Neural cell (in vitro differentiated cells): ENCODE data around the gene CDK7. TPM values are rescaled to one million over a fixed set of nuclear protein-coding genes. Genes with fewer than 3 reads are reported as not detected.

ENCODE experiments used
- H2AFZ ChIP-seq: fragments of 200-600, 300-800 bp; sonication (generic), shearing (Covaris generic); 2 replicates; pipeline ENCODE4 v1.6.0; 2014; ENCODE audit warnings: low read depth, mild to moderate bottlenecking, antibody characterized with exemption, low read length, moderate library complexity
- H3F3A ChIP-seq: fragments of 200-600 bp; shearing (Covaris generic); 2 replicates; pipeline ENCODE4 v1.6.1; 2016; ENCODE audit warnings: mild to moderate bottlenecking, moderate library complexity, mixed read lengths, antibody characterized with exemption, low read length; ENCODE audit not compliant: insufficient read depth, poor library complexity, severe bottlenecking
- H3K27ac ChIP-seq: fragments of 200-600, 300-800 bp; sonication (generic), shearing (Covaris generic); 2 replicates; pipeline ENCODE4 v1.5.1; 2014; ENCODE audit warnings: mild to moderate bottlenecking, low read length, moderate library complexity
- H3K27me3 ChIP-seq: fragments of 300-800, 200-600 bp; sonication (generic), shearing (Covaris generic); 2 replicates; pipeline ENCODE4 v1.6.0; 2014; ENCODE audit warnings: mild to moderate bottlenecking, low read depth, low read length, moderate library complexity; ENCODE audit not compliant: insufficient read depth
- H3K36me3 ChIP-seq: fragments of 300-800, 200-600 bp; sonication (generic), shearing (Covaris generic); 2 replicates; pipeline ENCODE4 v1.5.1; 2014; ENCODE audit warnings: mild to moderate bottlenecking, antibody characterized with exemption, low read length, moderate library complexity; ENCODE audit not compliant: insufficient read depth
- H3K4me2 ChIP-seq: fragments of 300-800, 200-600 bp; sonication (generic), shearing (Covaris generic); 2 replicates; pipeline ENCODE4 v1.6.0; 2014; ENCODE audit warnings: mild to moderate bottlenecking, low read length
- H3K4me3 ChIP-seq: fragments of 300-800, 200-600 bp; sonication (generic), shearing (Covaris generic); 2 replicates; pipeline ENCODE4 v1.5.1; 2014; ENCODE audit warnings: mild to moderate bottlenecking, low read length, moderate library complexity
- H3K79me2 ChIP-seq: fragments of 200-600 bp; shearing (Covaris generic); replicated peaks from 2 replicates; pipeline ENCODE4 v1.6.0; 2014; ENCODE audit warnings: mild to moderate bottlenecking, low read length, moderate library complexity; ENCODE audit not compliant: insufficient read depth
- H3K9ac ChIP-seq: fragments of 300-800, 200-600 bp; sonication (generic), shearing (Covaris generic); 2 replicates; pipeline ENCODE4 v1.6.1; 2016; ENCODE audit warnings: mild to moderate bottlenecking, low read length, mixed read lengths
- H3K9me2 ChIP-seq: fragments of 200-600 bp; shearing (Covaris generic); 2 replicates; pipeline ENCODE4 v1.6.1; 2016; ENCODE audit warnings: mild to moderate bottlenecking, low read length, mixed read lengths; ENCODE audit not compliant: insufficient read depth
- H3K9me3 ChIP-seq: fragments of 200-600, 300-800 bp; sonication (generic), shearing (Covaris generic); 2 replicates; pipeline ENCODE4 v1.6.1; 2016; ENCODE audit warnings: mild to moderate bottlenecking, mixed run types, low read length, moderate library complexity, mixed read lengths
- H4K20me1 ChIP-seq: fragments of 200-600 bp; shearing (Covaris generic); 2 replicates; pipeline ENCODE4 v1.6.1; 2016; ENCODE audit warnings: mild to moderate bottlenecking, mixed run types; ENCODE audit not compliant: insufficient read depth
- EP300 ChIP-seq: fragments of 450-650 bp; conservative IDR thresholded peaks from 2 replicates; pipeline ENCODE4 v1.6.1; 2014; ENCODE audit warnings: antibody characterized with exemption, mild to moderate bottlenecking, moderate library complexity; ENCODE audit not compliant: poor library complexity, severe bottlenecking
- EZH2 ChIP-seq: fragments of 200-600, 300-800 bp; shearing (Covaris generic), sonication (generic); IDR thresholded peaks from 2 replicates; pipeline ENCODE4 v1.6.1; 2014; ENCODE audit warnings: antibody characterized with exemption, low read length, borderline replicate concordance, mild to moderate bottlenecking; ENCODE audit not compliant: insufficient read depth, poor library complexity, severe bottlenecking
- MXI1 ChIP-seq: fragments of 450-650 bp; conservative IDR thresholded peaks from 2 replicates; pipeline ENCODE4 v1.6.1; 2014; ENCODE audit warnings: antibody characterized with exemption, mild to moderate bottlenecking; ENCODE audit not compliant: poor library complexity, severe bottlenecking
- POLR2AphosphoS5 ChIP-seq: IDR thresholded peaks from 2 replicates; pipeline ENCODE4 v1.6.1; 2012
- RAD21 ChIP-seq: fragments of 450-650 bp; conservative IDR thresholded peaks from 2 replicates; pipeline ENCODE4 v1.6.1; 2014; ENCODE audit warnings: antibody characterized with exemption, mild to moderate bottlenecking, moderate library complexity
- REST ChIP-seq: IDR thresholded peaks from 2 replicates; pipeline ENCODE4 v1.6.1; 2012; ENCODE audit warnings: borderline replicate concordance
- SMC3 ChIP-seq: fragments of 450-650 bp; conservative IDR thresholded peaks from 2 replicates; pipeline ENCODE4 v1.6.1; 2014; ENCODE audit warnings: antibody characterized with exemption, mild to moderate bottlenecking, moderate library complexity; ENCODE audit not compliant: poor library complexity
- TAF1 ChIP-seq: IDR thresholded peaks from 2 replicates; pipeline ENCODE4 v1.6.1; 2012; ENCODE audit warnings: low read depth
- polyA plus RNA-seq: library from polyadenylated mRNA; depleted of rRNA; stranded (reverse); fragments of >200 nt; gene quantifications from 2 replicates; pipeline ENCODE4 v1.2.3, GENCODE V29; 2014
- TF ChIP-seq, protein P1 (sequence below): fragments of 450-650 bp; IDR thresholded peaks from 2 replicates; pipeline ENCODE4 v1.5.1; 2014; ENCODE audit warnings: antibody characterized with exemption, mild to moderate bottlenecking, moderate library complexity; ENCODE audit not compliant: poor library complexity, severe bottlenecking

The CDK7 gene
- polyA plus RNA-seq, 1 donor from 2014 or later = 44.2 TPM

- H3K27ac ChIP-seq = no peak overlapping the region
- H3K9me2 ChIP-seq = no peaks in the 10 kb centered on the region
- no peaks in the 10 kb centered on the region for H3K9me3 ChIP-seq
- no peak overlapping the region for H3K4me2 ChIP-seq
- no peaks in the 10 kb centered on the region for H4K20me1 ChIP-seq
- H3F3A ChIP-seq = no peaks in the 10 kb centered on the region
- H3K9ac ChIP-seq = no peak overlapping the region
- no peak overlapping the region for H3K4me3 ChIP-seq
- H3K27me3 ChIP-seq = no peaks in the 10 kb centered on the region
- no peak overlapping the region for H2AFZ ChIP-seq
- H3K79me2 ChIP-seq = peaks cover 42% of the 10 kb centered on the region
- no peaks in the 10 kb centered on the region for H3K36me3 ChIP-seq
- TF ChIP-seq TAF1 (no peak), MXI1 (no peak)
- TF ChIP-seq, protein P1, sequence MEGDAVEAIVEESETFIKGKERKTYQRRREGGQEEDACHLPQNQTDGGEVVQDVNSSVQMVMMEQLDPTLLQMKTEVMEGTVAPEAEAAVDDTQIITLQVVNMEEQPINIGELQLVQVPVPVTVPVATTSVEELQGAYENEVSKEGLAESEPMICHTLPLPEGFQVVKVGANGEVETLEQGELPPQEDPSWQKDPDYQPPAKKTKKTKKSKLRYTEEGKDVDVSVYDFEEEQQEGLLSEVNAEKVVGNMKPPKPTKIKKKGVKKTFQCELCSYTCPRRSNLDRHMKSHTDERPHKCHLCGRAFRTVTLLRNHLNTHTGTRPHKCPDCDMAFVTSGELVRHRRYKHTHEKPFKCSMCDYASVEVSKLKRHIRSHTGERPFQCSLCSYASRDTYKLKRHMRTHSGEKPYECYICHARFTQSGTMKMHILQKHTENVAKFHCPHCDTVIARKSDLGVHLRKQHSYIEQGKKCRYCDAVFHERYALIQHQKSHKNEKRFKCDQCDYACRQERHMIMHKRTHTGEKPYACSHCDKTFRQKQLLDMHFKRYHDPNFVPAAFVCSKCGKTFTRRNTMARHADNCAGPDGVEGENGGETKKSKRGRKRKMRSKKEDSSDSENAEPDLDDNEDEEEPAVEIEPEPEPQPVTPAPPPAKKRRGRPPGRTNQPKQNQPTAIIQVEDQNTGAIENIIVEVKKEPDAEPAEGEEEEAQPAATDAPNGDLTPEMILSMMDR = no peak
Observed at GRCh38 chr5:69237877-69238276, 3.2 kb downstream of the CDK7 start.

DNA sequence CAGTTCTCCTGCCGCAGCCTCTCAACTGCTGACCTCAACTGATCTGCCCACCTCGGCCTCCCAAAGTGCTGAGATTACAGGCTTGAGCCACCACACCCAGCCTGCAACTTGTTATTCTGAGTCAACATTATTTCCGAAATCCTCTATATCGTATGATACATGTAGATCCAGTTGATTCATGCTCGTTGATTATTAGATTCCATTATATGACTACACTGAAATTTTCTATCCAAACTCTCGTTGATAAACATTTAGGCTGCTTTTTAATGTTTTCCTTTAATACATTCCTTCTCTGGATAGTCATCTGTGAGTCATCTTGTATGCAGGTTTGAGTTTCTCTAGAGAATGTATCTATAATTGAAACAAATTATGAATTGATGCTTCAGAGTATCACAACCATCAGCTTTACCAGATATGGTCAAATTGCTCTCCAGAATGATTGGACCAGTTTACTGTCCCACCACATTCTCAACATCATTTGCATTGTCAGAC lies 4.1 kb downstream of the CDK7 start:
- H3K9me2 ChIP-seq = no peaks in the 10 kb centered on the region
- no peak overlapping the region for H3K9ac ChIP-seq
- H3K36me3 ChIP-seq = no peaks in the 10 kb centered on the region
- H2AFZ ChIP-seq = no peak overlapping the region
- no peaks in the 10 kb centered on the region for H3K27me3 ChIP-seq
- TF ChIP-seq SMC3 (no peak), EP300 (no peak), RAD21 (no peak), MXI1 (no peak), POLR2AphosphoS5 (no peak), REST (no peak), TAF1 (no peak), EZH2 (no peak)
- TF ChIP-seq, protein P1 = no peak
- no peak overlapping the region for H3K27ac ChIP-seq
- H4K20me1 ChIP-seq = no peaks in the 10 kb centered on the region
- no peak overlapping the region for H3K4me3 ChIP-seq
- no peak overlapping the region for H3K4me2 ChIP-seq
- peaks cover 42% of the 10 kb centered on the region for H3K79me2 ChIP-seq
- no peaks in the 10 kb centered on the region for H3F3A ChIP-seq
- no peaks in the 10 kb centered on the region for H3K9me3 ChIP-seq
